Peyer's patch (tissue), 4 donors: Measurements from ENCODE around the gene ADCY9. TPM values are rescaled to one million over a fixed set of nuclear protein-coding genes. Genes with fewer than 3 reads are reported as not detected.
A peak's percentile ranks its signal among the peaks of the same experiment; 100 is the strongest.

Experiments used
- DNase-seq, 3 donors: peaks; one replicate each; pipeline ENCODE4 v3.0.0-alpha.2; 2017 to 2019
- H3K27ac ChIP-seq, 4 donors: fragments of 200-600 bp; sonication (generic); one replicate each; pipeline ENCODE4 v1.5.1; 2016 to 2019
- H3K27me3 ChIP-seq, 2 donors: fragments of 200-600 bp; sonication (generic); one replicate each; pipeline ENCODE4 v1.5.1; 2019
- H3K36me3 ChIP-seq, 3 donors: fragments of 200-600 bp; sonication (generic); one replicate each; pipeline ENCODE4 v1.5.1; 2016 to 2019
- H3K4me1 ChIP-seq, 4 donors: fragments of 200-600 bp; sonication (generic); one replicate each; pipeline ENCODE4 v1.5.1; 2016 to 2019
- H3K4me3 ChIP-seq, 4 donors: fragments of 200-600 bp; sonication (generic); 1 replicate in 3 of 4; 2 replicates in 1 of 4; pipeline ENCODE4 v1.5.1; 2016 to 2019; ENCODE audit warnings: mild to moderate bottlenecking in 1 of 4
- H3K9me3 ChIP-seq, 4 donors: fragments of 200-600 bp; sonication (generic); one replicate each; pipeline ENCODE4 v1.5.1; 2016 to 2019; ENCODE audit warnings: mild to moderate bottlenecking in 1 of 4
- CTCF ChIP-seq, 6 experiments: fragments of 450-650 bp in 4 of 6; fragments of 200-600 bp in 2 of 6; sonication (generic) in 1 of 6; IDR thresholded peaks; one replicate each; pipeline ENCODE4 v1.5.1; 2017 to 2019; ENCODE audit warnings: antibody characterized with exemption in 6 of 6, mild to moderate bottlenecking in 3 of 6, moderate library complexity in 1 of 6
- POLR2A ChIP-seq, 2 donors: fragments of 450-650 bp; IDR thresholded peaks; one replicate each; pipeline ENCODE4 v1.5.1; 2017; ENCODE audit warnings: antibody characterized with exemption in 2 of 2, mild to moderate bottlenecking in 2 of 2, moderate library complexity in 2 of 2
- total RNA-seq, 4 donors: library from RNA; depleted of rRNA; stranded (reverse); fragments of >200 nt; gene quantifications; one replicate each; pipeline ENCODE4 v1.1.0, GENCODE V29; 2016

ADCY9 gene
- total RNA-seq, 4 donors from 2014 or later, result 19.8 to 47.3 (median 44.0) TPM

DNA sequence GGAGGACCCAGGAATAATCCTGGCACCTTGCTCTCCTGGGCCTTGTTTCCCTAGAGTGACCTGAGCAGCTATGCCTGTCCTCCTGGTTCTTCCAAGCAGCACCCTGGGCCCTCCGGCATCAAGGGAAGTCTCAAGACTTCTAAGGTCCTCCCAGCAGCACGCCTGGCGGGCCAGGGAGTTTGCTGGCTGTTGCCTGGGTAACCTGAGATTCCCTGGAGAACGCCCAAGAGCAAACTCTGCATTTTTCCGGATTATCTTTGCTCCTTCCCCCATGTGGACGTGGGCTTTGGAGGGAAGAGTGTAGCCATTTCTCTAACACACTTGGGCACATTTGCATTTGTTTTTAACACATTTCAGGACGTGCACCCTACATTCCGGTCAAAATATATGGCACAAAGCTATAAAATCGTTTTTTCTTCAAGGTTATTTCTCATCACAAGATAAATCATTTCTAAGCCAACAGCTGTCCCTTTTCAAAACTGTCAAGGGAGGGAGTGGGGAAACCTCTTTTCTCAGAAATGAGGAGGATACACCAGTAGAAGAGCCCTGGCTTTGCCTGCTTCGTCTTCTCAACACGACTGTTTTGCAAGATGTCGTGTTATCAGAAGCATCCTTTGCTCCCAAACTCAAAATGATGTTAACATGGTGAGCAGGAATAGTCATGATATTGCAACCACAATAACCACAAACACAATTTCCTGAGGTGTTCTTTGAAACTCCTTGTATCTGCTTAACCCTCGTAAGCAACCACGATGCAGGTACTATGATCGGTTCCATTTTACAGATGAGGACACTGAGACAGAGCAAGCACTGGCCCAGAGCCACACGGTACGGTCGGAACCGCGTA is 116.5 kb downstream of the ADCY9 start:
- DNase-seq, result no peak
- Histone ChIP-seq H3K27ac (peak overlapping the region in 3 of 4 donors; percentile 48 to 55 (median 52)), H3K4me3 (no peak overlapping the region), H3K9me3 (no peaks in the 10 kb centered on the region), H3K4me1 (no peaks in the 10 kb centered on the region), H3K27me3 (no peaks in the 10 kb centered on the region), H3K36me3 (no peaks in the 10 kb centered on the region)
- TF ChIP-seq CTCF (IDR thresholded peaks at IDR 0.05) (no peak), POLR2A (IDR thresholded peaks at IDR 0.05) (no peak)

DNA sequence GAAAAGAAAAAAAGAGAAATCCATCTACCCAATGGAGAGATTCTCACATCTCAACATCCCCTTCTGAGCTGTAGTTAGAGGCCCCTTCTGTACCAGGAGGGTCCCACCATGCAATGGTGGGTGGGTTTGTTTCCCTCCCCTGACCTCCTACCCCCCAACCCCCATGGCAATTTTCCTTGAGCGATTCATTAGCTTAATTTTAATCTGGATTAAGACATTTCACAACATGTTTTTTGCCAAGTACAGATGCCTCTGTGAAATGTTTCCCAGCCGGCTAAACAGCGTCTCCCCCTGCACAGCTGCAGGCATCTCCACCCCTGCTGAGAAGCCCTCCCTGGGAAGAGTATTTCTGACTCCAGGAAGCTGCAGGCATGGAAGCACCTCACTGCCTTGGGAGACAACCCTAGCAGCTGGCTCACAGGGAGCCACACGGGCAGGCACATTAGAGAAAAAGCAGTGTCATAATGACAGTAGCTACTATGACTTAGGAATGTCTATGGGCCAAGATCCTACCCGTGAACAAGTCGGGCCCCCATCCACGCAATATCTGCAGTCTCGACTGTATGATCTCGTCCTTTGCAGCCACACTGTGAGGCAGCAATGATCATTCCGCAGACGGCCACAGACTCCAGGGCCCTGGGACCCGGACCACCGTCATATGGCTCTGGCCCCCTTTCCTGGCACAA is 117.3 kb downstream of the ADCY9 start:
- no peaks in the 10 kb centered on the region for H3K36me3 ChIP-seq
- no peaks in the 10 kb centered on the region for H3K4me1 ChIP-seq
- H3K27me3 ChIP-seq, result no peaks in the 10 kb centered on the region
- no peak overlapping the region for H3K4me3 ChIP-seq
- DNase-seq, result no peak
- TF ChIP-seq POLR2A (IDR thresholded peaks at IDR 0.05) (no peak), CTCF (IDR thresholded peaks at IDR 0.05) (no peak)
- H3K27ac ChIP-seq, result peak overlapping the region in 3 of 4 donors; percentile 48 to 55 (median 52)
- no peaks in the 10 kb centered on the region for H3K9me3 ChIP-seq

DNA sequence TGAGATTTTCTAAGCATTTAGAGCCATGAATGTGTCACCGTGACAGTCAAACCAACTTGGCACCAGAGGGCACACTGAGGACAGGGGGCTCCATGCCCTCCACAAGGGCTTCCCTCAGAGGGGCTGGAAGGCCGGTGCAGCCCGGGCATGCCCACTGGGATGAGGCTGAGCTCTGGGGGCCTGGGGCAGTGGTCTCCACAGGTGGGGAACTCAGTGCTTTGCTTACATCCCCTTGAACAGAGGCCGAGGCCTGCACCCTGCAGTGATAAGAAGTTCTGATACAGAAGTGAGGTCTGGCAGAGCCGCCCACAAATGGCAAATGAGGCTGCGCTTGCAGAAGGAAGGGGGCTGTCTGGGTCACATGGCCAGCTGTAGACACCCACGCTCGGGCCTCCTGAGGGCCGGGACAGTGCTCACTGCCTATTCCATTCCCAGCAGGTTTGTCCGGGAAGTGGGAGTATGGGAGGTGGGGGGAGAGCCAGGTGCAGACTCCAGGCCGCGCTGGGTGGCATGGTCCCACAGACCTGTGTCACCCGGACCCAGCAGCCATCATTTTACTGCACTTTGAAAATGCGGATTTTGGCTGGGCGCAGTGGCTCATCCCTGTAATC is 118.9 kb downstream of the ADCY9 start:
- no peak for DNase-seq
- Histone ChIP-seq H3K9me3 (no peaks in the 10 kb centered on the region), H3K4me1 (no peaks in the 10 kb centered on the region), H3K4me3 (no peak overlapping the region), H3K27me3 (no peaks in the 10 kb centered on the region), H3K36me3 (no peaks in the 10 kb centered on the region), H3K27ac (no peak overlapping the region)
- TF ChIP-seq CTCF (IDR thresholded peaks at IDR 0.05) (no peak), POLR2A (IDR thresholded peaks at IDR 0.05) (no peak)

DNA sequence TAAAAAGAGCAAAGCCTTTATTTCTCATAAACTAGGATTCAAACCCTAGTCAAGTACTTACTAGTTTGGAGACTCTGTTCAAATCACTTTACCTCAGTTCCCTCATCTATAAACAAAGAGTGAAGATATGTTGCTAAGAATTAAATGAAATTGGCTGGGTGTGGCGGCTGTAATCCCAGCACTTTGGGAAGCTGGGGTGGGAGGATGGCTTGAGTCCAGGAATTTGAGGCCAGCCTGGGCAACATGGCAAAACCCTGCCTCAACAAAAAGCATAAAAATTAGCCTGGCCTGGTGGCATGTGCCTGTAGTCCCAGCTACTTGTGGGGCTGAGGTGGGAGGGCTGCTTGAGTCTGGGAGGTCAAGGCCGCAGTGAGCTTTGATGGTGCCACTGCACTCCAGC is 121.2 kb downstream of the ADCY9 start:
- Histone ChIP-seq H3K36me3 (no peaks in the 10 kb centered on the region), H3K4me3 (no peak overlapping the region), H3K9me3 (no peaks in the 10 kb centered on the region), H3K4me1 (no peaks in the 10 kb centered on the region), H3K27me3 (no peaks in the 10 kb centered on the region), H3K27ac (no peak overlapping the region)
- DNase-seq, result no peak
- TF ChIP-seq POLR2A (IDR thresholded peaks at IDR 0.05) (no peak), CTCF (IDR thresholded peaks at IDR 0.05) (no peak)

DNA sequence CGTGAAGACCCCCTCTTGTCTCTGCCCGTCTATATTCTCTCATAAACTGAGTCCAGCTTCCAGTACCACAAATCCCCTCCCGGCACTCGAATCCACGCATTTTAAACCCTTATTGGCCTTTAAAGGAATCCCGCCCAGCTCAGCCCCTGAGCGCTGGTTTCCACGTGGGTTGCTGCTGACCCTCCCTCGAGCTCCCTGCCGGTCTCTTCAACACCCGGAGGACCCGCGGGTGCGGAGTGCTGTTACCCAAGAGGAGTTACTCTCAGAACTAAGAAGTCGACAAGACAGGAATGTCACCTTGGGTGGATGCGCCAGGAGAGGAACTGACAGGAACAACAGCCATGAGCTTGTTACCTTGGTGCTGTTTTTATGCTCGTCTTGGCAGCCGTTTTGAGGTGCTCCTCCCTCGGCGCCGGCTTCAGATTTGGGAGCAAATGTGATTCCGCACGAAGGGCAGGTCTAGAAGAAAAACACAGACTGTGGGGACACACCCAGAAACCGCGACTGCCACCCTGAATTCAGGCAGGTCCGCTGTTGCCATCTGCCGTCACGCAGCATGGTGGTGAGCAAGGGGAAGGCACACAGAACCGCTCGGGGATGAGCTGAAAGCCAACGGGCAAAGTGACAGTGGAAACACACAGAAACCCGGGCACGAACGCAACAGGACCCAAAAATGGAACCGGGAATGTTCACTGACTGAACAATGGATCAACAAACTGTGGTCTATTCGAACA is 123.0 kb downstream of the ADCY9 start:
- Histone ChIP-seq H3K36me3 (no peaks in the 10 kb centered on the region), H3K9me3 (no peaks in the 10 kb centered on the region), H3K27ac (no peak overlapping the region), H3K4me1 (no peaks in the 10 kb centered on the region), H3K27me3 (no peaks in the 10 kb centered on the region), H3K4me3 (no peak overlapping the region)
- no peak for DNase-seq
- TF ChIP-seq POLR2A (IDR thresholded peaks at IDR 0.05), result no peak
- no peak for TF ChIP-seq CTCF (IDR thresholded peaks at IDR 0.05)
